Natural killer cell (primary cell): ENCODE data around the gene ARL5C. TPM values are rescaled to one million over a fixed set of nuclear protein-coding genes. Genes with fewer than 3 reads are reported as not detected.

ENCODE experiments used
- ATAC-seq, 3 donors: fragments of 150-1000 bp in 2 of 3; fragments of 200-7000 bp in 1 of 3; cut with Tn5 transposase; 1 replicate in 1 of 3; 2 replicates in 2 of 3; pipeline ENCODE4 v1.10.0; 2021; ENCODE audit warnings: mild to moderate bottlenecking in 2 of 3, moderate library complexity in 2 of 3
- DNase-seq, 2 donors: peaks; one replicate each; pipeline versions ENCODE4 v3.0.0 to v3.0.0-alpha.2; 2013 to 2021; ENCODE audit warnings: mixed read lengths in 1 of 2
- H3K27ac ChIP-seq: one replicate; pipeline ENCODE4 v1.5.1; 2013; ENCODE audit warnings: mild to moderate bottlenecking, low read length
- H3K27me3 ChIP-seq: one replicate; pipeline ENCODE4 v1.6.1; 2013; ENCODE audit warnings: low read length; ENCODE audit not compliant: control insufficient read depth, insufficient read depth
- H3K36me3 ChIP-seq: one replicate; pipeline ENCODE4 v1.6.1; 2013; ENCODE audit warnings: low read length; ENCODE audit not compliant: control insufficient read depth, insufficient read depth
- H3K4me1 ChIP-seq: one replicate; pipeline ENCODE4 v1.6.1; 2013; ENCODE audit warnings: low read length; ENCODE audit not compliant: control insufficient read depth, insufficient read depth
- H3K4me3 ChIP-seq: one replicate; pipeline ENCODE4 v1.5.1; 2013; ENCODE audit warnings: low read length
- H3K9me3 ChIP-seq: one replicate; pipeline ENCODE4 v1.6.1; 2013; ENCODE audit warnings: low read length; ENCODE audit not compliant: control insufficient read depth, insufficient read depth
- H3K27ac Mint-ChIP-seq, 2 donors: one replicate each; pipeline ENCODE4 v1.8.0; 2022; ENCODE audit warnings: mild to moderate bottlenecking in 2 of 2, mixed read lengths in 2 of 2, moderate library complexity in 1 of 2
- H3K27me3 Mint-ChIP-seq, 2 donors: one replicate each; pipeline ENCODE4 v1.8.0; 2022; ENCODE audit warnings: low read depth in 2 of 2, mixed read lengths in 2 of 2
- H3K36me3 Mint-ChIP-seq: one replicate; pipeline ENCODE4 v1.8.0; 2022; ENCODE audit warnings: mixed read lengths
- H3K4me1 Mint-ChIP-seq, 2 donors: one replicate each; pipeline ENCODE4 v1.8.0; 2022; ENCODE audit warnings: mixed read lengths in 2 of 2
- H3K4me3 Mint-ChIP-seq: one replicate; pipeline ENCODE4 v1.8.0; 2022; ENCODE audit warnings: mild to moderate bottlenecking, moderate library complexity, mixed read lengths
- H3K9me3 Mint-ChIP-seq, 2 donors: one replicate each; pipeline ENCODE4 v1.8.0; 2022; ENCODE audit warnings: mixed read lengths in 2 of 2
- CTCF ChIP-seq: fragments of 200-600 bp; IDR thresholded peaks from one replicate; pipeline ENCODE4 v1.8.0; 2022; ENCODE audit warnings: antibody characterized with exemption
- WGBS: methylation state at CpG from one replicate; pipeline ENCODE4 v1.1.7; 2013; ENCODE audit warnings: missing lambda C conversion rate; ENCODE audit not compliant: insufficient coverage; 5-methylcytosine and 5-hydroxymethylcytosine counted together
- intact Hi-C: fragments of 100-400 bp; cut with micrococcal nuclease; formaldehyde crosslinking; loops from one replicate; pipeline ENCODE4 v1.14.2; 2022
- total RNA-seq, 4 donors: library from RNA; stranded (reverse); fragments of 120-200 nt in 1 of 4; gene quantifications; one replicate each; pipeline versions ENCODE4 v1.2.3 to v1.2.4, GENCODE V29; 2013 to 2022

The ARL5C gene
- total RNA-seq, 3 donors from 2014 or later (not counting 1 experiment from before 2014, with no cell fraction given) = 0.33 TPM; not detected in 2

GRCh38 chr17:39196241-39196807, 30.4 kb upstream of the ARL5C start:
- Histone ChIP-seq H3K27me3 (no peaks in the 10 kb centered on the region), H3K9me3 (no peaks in the 10 kb centered on the region), H3K36me3 (peaks cover 12% of the 10 kb centered on the region), H3K4me1 (peaks cover 54% of the 10 kb centered on the region), H3K4me3 (peak overlapping the region; percentile 9), H3K27ac (peak overlapping the region; percentile 39)
- Mint-ChIP-seq H3K27ac (peak overlapping the region; percentile 72 to 98), H3K9me3 (no peaks in the 10 kb centered on the region), H3K4me1 (peaks cover 35 to 64% of the 10 kb centered on the region in 2 donors), H3K36me3 (no peaks in the 10 kb centered on the region), H3K4me3 (peak overlapping the region; percentile 68), H3K27me3 (no peaks in the 10 kb centered on the region)
- no peak for ATAC-seq
- no peak for DNase-seq
- no peak for TF ChIP-seq CTCF
- intact Hi-C loops = no loop called here
- WGBS = 64% methylated on average over 2 of the region's 8 CpGs

GRCh38 chr17:39195568-39196160, 29.7 kb upstream of the ARL5C start:
- H3K4me1 Mint-ChIP-seq = peaks cover 28 to 57% of the 10 kb centered on the region in 2 donors
- no peaks in the 10 kb centered on the region for H3K9me3 Mint-ChIP-seq
- peak overlapping the region; percentile 39 for H3K27ac ChIP-seq

GRCh38 chr17:39194985-39195524, 29.1 kb upstream of the ARL5C start:
- no peak for TF ChIP-seq CTCF
- Mint-ChIP-seq H3K4me1 (peaks cover 22 to 51% of the 10 kb centered on the region in 2 donors), H3K27me3 (no peaks in the 10 kb centered on the region), H3K4me3 (peak overlapping the region; percentile 68), H3K27ac (peak overlapping the region; percentile 72 to 84), H3K9me3 (no peaks in the 10 kb centered on the region), H3K36me3 (no peaks in the 10 kb centered on the region)
- Histone ChIP-seq H3K27me3 (no peaks in the 10 kb centered on the region), H3K36me3 (peaks cover 12% of the 10 kb centered on the region), H3K4me1 (peaks cover 46% of the 10 kb centered on the region), H3K4me3 (no peak overlapping the region), H3K9me3 (no peaks in the 10 kb centered on the region), H3K27ac (no peak overlapping the region)
- intact Hi-C loops = no loop called here
- 90% methylated on average over 9 of the region's 10 CpGs for WGBS
- ATAC-seq (no peak), DNase-seq (no peak)

More at GRCh38 chr17:39195568-39196160, 29.7 kb upstream of the ARL5C start:
- 18% methylated on average over 8 of the region's 8 CpGs for WGBS
- Mint-ChIP-seq H3K36me3 (no peaks in the 10 kb centered on the region), H3K27me3 (no peaks in the 10 kb centered on the region), H3K4me3 (peak overlapping the region; percentile 68), H3K27ac (peak overlapping the region; percentile 72 to 84)
- H3K4me1 ChIP-seq = peaks cover 48% of the 10 kb centered on the region
- no peaks in the 10 kb centered on the region for H3K9me3 ChIP-seq
- no peak overlapping the region for H3K4me3 ChIP-seq
- ATAC-seq = peak in 1 of 3 donors; percentile 10
- H3K27me3 ChIP-seq = no peaks in the 10 kb centered on the region
- intact Hi-C loops = no loop called here
- TF ChIP-seq CTCF = no peak
- peak in 1 of 2 donors; percentile 57 for DNase-seq
- peaks cover 12% of the 10 kb centered on the region for H3K36me3 ChIP-seq
